SK-N-SH (cell line): ENCODE results near the gene HMGCS1. TPM values are rescaled to one million over a fixed set of nuclear protein-coding genes. Genes with fewer than 3 reads are reported as not detected.

ENCODE experiments used
- CTCF ChIA-PET: fragments of 300-600, 350-600 bp; formaldehyde crosslinking; extraction: SDS; loops from one replicate; lab custom pipeline; 2021; lab: Yijun Ruan, JAX
- POLR2A ChIA-PET: fragments of 350-600 bp; sonication (Branson Sonifier 250); formaldehyde crosslinking; extraction: SDS; loops from one replicate; lab custom pipeline; 2020; ENCODE audit warnings: antibody characterized with exemption, inconsistent platforms; lab: Yijun Ruan, JAX
- DNase-seq: peaks from one replicate; pipeline ENCODE4 v3.0.0; 2012
- H2AFZ ChIP-seq: fragments of 200-600 bp; sonication (generic); 2 replicates; pipeline ENCODE4 v1.8.1; 2016; ENCODE audit warnings: antibody characterized with exemption, mild to moderate bottlenecking, low read depth
- H3F3A ChIP-seq: fragments of 200-600 bp; sonication (generic); replicated peaks from 2 replicates; pipeline ENCODE3; 2016; ENCODE audit warnings: antibody characterized with exemption, mild to moderate bottlenecking; ENCODE audit not compliant: insufficient read depth
- H3K27ac ChIP-seq, 2 experiments: fragments of 200-500 bp in 1 of 2; fragments of 200-600 bp in 1 of 2; sonication (Bioruptor generic) in 1 of 2; sonication (generic), shearing (Covaris generic) in 1 of 2; 2 replicates each; pipeline versions ENCODE4 v1.5.1 to v1.6.1; 2014 to 2016; ENCODE audit warnings: low read depth in 2 of 2, inconsistent platforms in 1 of 2, low read length in 1 of 2, mild to moderate bottlenecking in 1 of 2, mixed read lengths in 1 of 2
- H3K27me3 ChIP-seq: fragments of 200-600 bp; sonication (generic), shearing (Covaris generic); 2 replicates; pipeline ENCODE4 v1.6.1; 2016; ENCODE audit warnings: mixed run types; ENCODE audit not compliant: insufficient read depth
- H3K36me3 ChIP-seq, 2 experiments: fragments of 200-500 bp in 1 of 2; fragments of 200-600 bp in 1 of 2; sonication (Bioruptor generic) in 1 of 2; sonication (generic) in 1 of 2; replicated peaks in 1 of 2; 2 replicates each; pipeline versions ENCODE3 to v1.5.1; 2014 to 2016; ENCODE audit warnings: low read length in 1 of 2, mild to moderate bottlenecking in 1 of 2; ENCODE audit not compliant: insufficient read depth in 2 of 2, control insufficient read depth in 1 of 2
- H3K4me1 ChIP-seq, 2 experiments: fragments of 200-500 bp in 1 of 2; fragments of 200-600 bp in 1 of 2; sonication (Bioruptor generic) in 1 of 2; sonication (generic), shearing (Covaris generic) in 1 of 2; 2 replicates each; pipeline versions ENCODE4 v1.5.1 to v1.6.1; 2014 to 2016; ENCODE audit warnings: low read depth in 1 of 2, low read length in 1 of 2, mixed run types in 1 of 2; ENCODE audit not compliant: insufficient read depth in 2 of 2, control insufficient read depth in 1 of 2
- H3K4me2 ChIP-seq: fragments of 200-600 bp; sonication (generic), shearing (Covaris generic); 2 replicates; pipeline ENCODE4 v1.6.1; 2017; ENCODE audit warnings: mixed run types
- H3K4me3 ChIP-seq, 2 experiments: fragments of 200-500 bp in 1 of 2; fragments of 200-600 bp in 1 of 2; sonication (Bioruptor generic) in 1 of 2; sonication (generic), shearing (Covaris generic) in 1 of 2; 2 replicates each; pipeline versions ENCODE4 v1.5.1 to v1.8.1; 2014 to 2016; ENCODE audit warnings: low read depth in 2 of 2, inconsistent platforms in 1 of 2, low read length in 1 of 2, mild to moderate bottlenecking in 1 of 2, mixed read lengths in 1 of 2, moderate library complexity in 1 of 2
- H3K79me2 ChIP-seq: fragments of 200-600 bp; sonication (generic); 2 replicates; pipeline ENCODE4 v1.8.1; 2017; ENCODE audit warnings: mild to moderate bottlenecking; ENCODE audit not compliant: insufficient read depth
- H3K9ac ChIP-seq: fragments of 200-600 bp; sonication (generic); 2 replicates; pipeline ENCODE4 v1.6.1; 2017; ENCODE audit warnings: mixed run types
- H3K9me2 ChIP-seq: fragments of 200-600 bp; sonication (generic); 2 replicates; pipeline ENCODE4 v1.6.1; 2017; ENCODE audit warnings: mixed run types
- H3K9me3 ChIP-seq: fragments of 200-600 bp; sonication (generic); 2 replicates; pipeline ENCODE4 v1.6.1; 2017; ENCODE audit warnings: mixed run types, mild to moderate bottlenecking, moderate library complexity
- H4K20me1 ChIP-seq: fragments of 200-600 bp; sonication (generic); 2 replicates; pipeline ENCODE4 v1.6.1; 2017; ENCODE audit warnings: mild to moderate bottlenecking, mixed run types; ENCODE audit not compliant: insufficient read depth
- CHD2 ChIP-seq: fragments of 150-350 bp; IDR thresholded peaks from 2 replicates; pipeline ENCODE4 v1.6.1; 2018; ENCODE audit warnings: low read length; ENCODE audit not compliant: partially characterized antibody
- ELF1 ChIP-seq: IDR thresholded peaks from 2 replicates; pipeline ENCODE4 v1.4.0; 2012
- EP300 ChIP-seq, 2 experiments: IDR thresholded peaks; 2 replicates each; pipeline versions ENCODE4 v1.4.0 to v1.6.1; 2012; ENCODE audit warnings: borderline replicate concordance in 1 of 2, low read depth in 1 of 2, low read length in 1 of 2
- EZH2phosphoT487 ChIP-seq: fragments of 200-600 bp; sonication (generic); IDR thresholded peaks from 2 replicates; pipeline ENCODE4 v1.6.1; 2017; ENCODE audit warnings: low read depth, mixed run types, mild to moderate bottlenecking, antibody characterized with exemption, moderate library complexity, borderline replicate concordance
- FOSL2 ChIP-seq: IDR thresholded peaks from 2 replicates; pipeline ENCODE4 v1.4.0; 2012; ENCODE audit warnings: low read depth, mild to moderate bottlenecking, moderate library complexity, borderline replicate concordance
- GABPA ChIP-seq: IDR thresholded peaks from 2 replicates; pipeline ENCODE4 v1.4.0; 2012; ENCODE audit warnings: low read depth, mild to moderate bottlenecking
- POLR2AphosphoS5 ChIP-seq: IDR thresholded peaks from 2 replicates; pipeline ENCODE4 v1.6.1; 2012; ENCODE audit warnings: low read depth, low read length
- RAD21 ChIP-seq: IDR thresholded peaks from 2 replicates; pipeline ENCODE4 v1.6.1; 2012; ENCODE audit warnings: mild to moderate bottlenecking, low read length
- SMC3 ChIP-seq: IDR thresholded peaks from 2 replicates; pipeline ENCODE4 v1.6.1; 2012; ENCODE audit warnings: low read depth, low read length, improper control_type of control experiment
- TCF12 ChIP-seq: IDR thresholded peaks from 2 replicates; pipeline ENCODE4 v1.4.0; 2012
- WGBS: methylation state at CpG from one replicate; pipeline ENCODE4 v1.1.6; 2017; ENCODE audit warnings: low lambda C conversion rate; 5-methylcytosine and 5-hydroxymethylcytosine counted together
- polyA plus RNA-seq, 3 experiments: library from polyadenylated mRNA; depleted of rRNA; stranded (reverse); fragments of >200 nt; gene quantifications; 2 replicates each; pipeline ENCODE4 v1.2.3, GENCODE V29; 2012
- TF ChIP-seq, protein P1 (sequence below): IDR thresholded peaks from 2 replicates; pipeline ENCODE4; 2012
- TF ChIP-seq, protein P2 (sequence below): IDR thresholded peaks from 2 replicates; pipeline ENCODE4 v1.4.0; 2012; ENCODE audit warnings: low read depth
- TF ChIP-seq, protein P3 (sequence below): IDR thresholded peaks from 2 replicates; pipeline ENCODE4 v1.6.1; 2012; ENCODE audit warnings: mild to moderate bottlenecking, low read depth, low read length, moderate library complexity
- TF ChIP-seq, protein P4 (sequence below): fragments of 150-350 bp; IDR thresholded peaks from 2 replicates; pipeline ENCODE4 v1.6.1; 2016; ENCODE audit warnings: mild to moderate bottlenecking, low read depth, low read length

The HMGCS1 gene
- polyA plus RNA-seq, 1 of the 3 experiments (the other 2 are of a cell fraction) = 8.2 TPM

- Histone ChIP-seq H3K27me3 (peaks cover 4% of the 10 kb centered on the region; the same call in 1 of the 2 replicates), H3K9me2 (no peaks in the 10 kb centered on the region), H3K4me3 (no peak overlapping the region), H2AFZ (no peak overlapping the region), H3K4me1 (peaks cover 13 to 14% of the 10 kb centered on the region in 2 experiments; a peak in 3 of 4 replicates), H3K9me3 (no peaks in the 10 kb centered on the region), H3K4me2 (no peak overlapping the region), H3K9ac (no peak overlapping the region), H3F3A (no peaks in the 10 kb centered on the region), H4K20me1 (0 out of 2 replicates have a peak, but pooled peaks cover 7% of the 10 kb centered on the region), H3K27ac (no peak overlapping the region), H3K79me2 (peaks cover 24% of the 10 kb centered on the region), H3K36me3 (peaks cover 0 to 7% of the 10 kb centered on the region in 2 experiments)
- ChIA-PET POLR2A (no interaction called here), CTCF (no interaction called here)
- 77% methylated on average over 3 of the region's 3 CpGs for WGBS
- DNase-seq = no peak
- TF ChIP-seq, protein P1, sequence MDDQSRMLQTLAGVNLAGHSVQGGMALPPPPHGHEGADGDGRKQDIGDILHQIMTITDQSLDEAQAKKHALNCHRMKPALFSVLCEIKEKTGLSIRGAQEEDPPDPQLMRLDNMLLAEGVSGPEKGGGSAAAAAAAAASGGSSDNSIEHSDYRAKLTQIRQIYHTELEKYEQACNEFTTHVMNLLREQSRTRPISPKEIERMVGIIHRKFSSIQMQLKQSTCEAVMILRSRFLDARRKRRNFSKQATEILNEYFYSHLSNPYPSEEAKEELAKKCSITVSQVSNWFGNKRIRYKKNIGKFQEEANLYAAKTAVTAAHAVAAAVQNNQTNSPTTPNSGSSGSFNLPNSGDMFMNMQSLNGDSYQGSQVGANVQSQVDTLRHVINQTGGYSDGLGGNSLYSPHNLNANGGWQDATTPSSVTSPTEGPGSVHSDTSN = no peak
- TF ChIP-seq FOSL2 (no peak), SMC3 (no peak), RAD21 (no peak), ELF1 (no peak), EZH2phosphoT487 (no peak), POLR2AphosphoS5 (no peak), TCF12 (no peak), CHD2 (no peak), EP300 (IDR thresholded peaks at IDR 0.05; ENCODE audit: borderline replicate concordance in 1 of 2, low read depth in 1 of 2, low read length in 1 of 2) (no peak), GABPA (no peak)
- TF ChIP-seq, protein P2, sequence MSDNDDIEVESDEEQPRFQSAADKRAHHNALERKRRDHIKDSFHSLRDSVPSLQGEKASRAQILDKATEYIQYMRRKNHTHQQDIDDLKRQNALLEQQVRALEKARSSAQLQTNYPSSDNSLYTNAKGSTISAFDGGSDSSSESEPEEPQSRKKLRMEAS = no peak
- TF ChIP-seq, protein P3, sequence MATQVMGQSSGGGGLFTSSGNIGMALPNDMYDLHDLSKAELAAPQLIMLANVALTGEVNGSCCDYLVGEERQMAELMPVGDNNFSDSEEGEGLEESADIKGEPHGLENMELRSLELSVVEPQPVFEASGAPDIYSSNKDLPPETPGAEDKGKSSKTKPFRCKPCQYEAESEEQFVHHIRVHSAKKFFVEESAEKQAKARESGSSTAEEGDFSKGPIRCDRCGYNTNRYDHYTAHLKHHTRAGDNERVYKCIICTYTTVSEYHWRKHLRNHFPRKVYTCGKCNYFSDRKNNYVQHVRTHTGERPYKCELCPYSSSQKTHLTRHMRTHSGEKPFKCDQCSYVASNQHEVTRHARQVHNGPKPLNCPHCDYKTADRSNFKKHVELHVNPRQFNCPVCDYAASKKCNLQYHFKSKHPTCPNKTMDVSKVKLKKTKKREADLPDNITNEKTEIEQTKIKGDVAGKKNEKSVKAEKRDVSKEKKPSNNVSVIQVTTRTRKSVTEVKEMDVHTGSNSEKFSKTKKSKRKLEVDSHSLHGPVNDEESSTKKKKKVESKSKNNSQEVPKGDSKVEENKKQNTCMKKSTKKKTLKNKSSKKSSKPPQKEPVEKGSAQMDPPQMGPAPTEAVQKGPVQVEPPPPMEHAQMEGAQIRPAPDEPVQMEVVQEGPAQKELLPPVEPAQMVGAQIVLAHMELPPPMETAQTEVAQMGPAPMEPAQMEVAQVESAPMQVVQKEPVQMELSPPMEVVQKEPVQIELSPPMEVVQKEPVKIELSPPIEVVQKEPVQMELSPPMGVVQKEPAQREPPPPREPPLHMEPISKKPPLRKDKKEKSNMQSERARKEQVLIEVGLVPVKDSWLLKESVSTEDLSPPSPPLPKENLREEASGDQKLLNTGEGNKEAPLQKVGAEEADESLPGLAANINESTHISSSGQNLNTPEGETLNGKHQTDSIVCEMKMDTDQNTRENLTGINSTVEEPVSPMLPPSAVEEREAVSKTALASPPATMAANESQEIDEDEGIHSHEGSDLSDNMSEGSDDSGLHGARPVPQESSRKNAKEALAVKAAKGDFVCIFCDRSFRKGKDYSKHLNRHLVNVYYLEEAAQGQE = no peak
- TF ChIP-seq, protein P4, sequence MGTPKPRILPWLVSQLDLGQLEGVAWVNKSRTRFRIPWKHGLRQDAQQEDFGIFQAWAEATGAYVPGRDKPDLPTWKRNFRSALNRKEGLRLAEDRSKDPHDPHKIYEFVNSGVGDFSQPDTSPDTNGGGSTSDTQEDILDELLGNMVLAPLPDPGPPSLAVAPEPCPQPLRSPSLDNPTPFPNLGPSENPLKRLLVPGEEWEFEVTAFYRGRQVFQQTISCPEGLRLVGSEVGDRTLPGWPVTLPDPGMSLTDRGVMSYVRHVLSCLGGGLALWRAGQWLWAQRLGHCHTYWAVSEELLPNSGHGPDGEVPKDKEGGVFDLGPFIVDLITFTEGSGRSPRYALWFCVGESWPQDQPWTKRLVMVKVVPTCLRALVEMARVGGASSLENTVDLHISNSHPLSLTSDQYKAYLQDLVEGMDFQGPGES = no peak
Measured at GRCh38 chr5:43315682-43316081, 2.5 kb upstream of the HMGCS1 start.
